HFF-Myc (cell line): ENCODE data around the gene TOX4.
A peak's percentile ranks its signal among the peaks of the same experiment; 100 is the strongest.

Experiments
- DNase-seq: peaks from one replicate; pipeline ENCODE4 v3.0.0-alpha.2; 2011; ENCODE audit warnings: low read depth; ENCODE audit errors: extremely low read depth
- H3K4me3 ChIP-seq: replicated peaks from 2 replicates; pipeline ENCODE4 v1.5.1; 2011; ENCODE audit warnings: low read depth, mild to moderate bottlenecking, control low read depth, low read length
- CTCF ChIP-seq: IDR thresholded peaks from 2 replicates; pipeline ENCODE4 v1.5.1; 2012; ENCODE audit warnings: mild to moderate bottlenecking, low read depth, low read length, control low read depth; ENCODE audit errors: missing control alignments

The TOX4 gene

DNA sequence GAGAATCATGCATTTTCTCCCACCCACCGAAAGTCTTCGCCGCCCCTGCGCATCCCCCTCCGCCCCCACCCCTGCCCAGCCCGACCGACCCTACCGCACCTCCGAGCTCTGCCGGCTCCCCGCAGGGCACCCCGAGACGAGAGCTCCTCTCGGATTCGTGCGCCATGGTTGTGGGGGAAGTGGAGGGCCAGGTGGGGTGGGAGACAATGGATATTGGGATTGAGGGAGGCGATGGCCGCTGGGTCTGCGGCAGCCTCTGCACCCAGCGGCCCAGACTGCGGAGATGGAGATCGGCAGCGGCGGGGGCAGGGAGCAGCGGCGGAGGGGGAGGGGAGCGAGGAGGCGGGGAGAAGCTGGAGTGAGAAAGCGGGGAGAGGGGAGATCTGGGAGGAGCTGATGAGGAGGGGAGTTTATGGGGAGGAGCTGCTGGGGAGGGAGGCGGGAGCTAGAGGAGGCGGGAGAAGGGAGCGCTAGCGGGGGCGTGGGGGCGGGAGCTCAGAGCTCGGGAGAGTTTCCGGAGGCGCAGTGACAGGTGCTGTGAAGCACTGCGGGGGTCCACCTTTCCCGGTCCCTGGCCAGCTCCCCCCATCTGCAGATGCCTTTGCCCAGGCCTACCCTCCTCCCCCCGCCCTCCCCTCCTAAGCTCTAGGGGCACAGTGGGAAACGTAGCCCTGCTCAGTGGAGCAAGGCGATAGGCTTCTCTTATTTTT lies 49.1 kb downstream of the TOX4 start, which contains the start of gene SALL2:
Gene SALL2, minus strand, starts transcription at position 385 of the 710 bp plus-strand sequence. Its CDS starts 219 bp downstream, at position 166.
- peak; percentile 26 for DNase-seq
- peak within 1 kb of the TSS; percentile 53 for H3K4me3 ChIP-seq
- no peak for TF ChIP-seq CTCF

- peak overlapping the region; percentile 53 for H3K4me3 ChIP-seq
- no peak for TF ChIP-seq CTCF
- no peak for DNase-seq
These were observed 49.8 kb downstream of the TOX4 start for GRCh38 chr14:21526672-21527317.

GRCh38 chr14:21527318-21527679 lies 50.3 kb downstream of the TOX4 start:
- no peak for TF ChIP-seq CTCF

DNA sequence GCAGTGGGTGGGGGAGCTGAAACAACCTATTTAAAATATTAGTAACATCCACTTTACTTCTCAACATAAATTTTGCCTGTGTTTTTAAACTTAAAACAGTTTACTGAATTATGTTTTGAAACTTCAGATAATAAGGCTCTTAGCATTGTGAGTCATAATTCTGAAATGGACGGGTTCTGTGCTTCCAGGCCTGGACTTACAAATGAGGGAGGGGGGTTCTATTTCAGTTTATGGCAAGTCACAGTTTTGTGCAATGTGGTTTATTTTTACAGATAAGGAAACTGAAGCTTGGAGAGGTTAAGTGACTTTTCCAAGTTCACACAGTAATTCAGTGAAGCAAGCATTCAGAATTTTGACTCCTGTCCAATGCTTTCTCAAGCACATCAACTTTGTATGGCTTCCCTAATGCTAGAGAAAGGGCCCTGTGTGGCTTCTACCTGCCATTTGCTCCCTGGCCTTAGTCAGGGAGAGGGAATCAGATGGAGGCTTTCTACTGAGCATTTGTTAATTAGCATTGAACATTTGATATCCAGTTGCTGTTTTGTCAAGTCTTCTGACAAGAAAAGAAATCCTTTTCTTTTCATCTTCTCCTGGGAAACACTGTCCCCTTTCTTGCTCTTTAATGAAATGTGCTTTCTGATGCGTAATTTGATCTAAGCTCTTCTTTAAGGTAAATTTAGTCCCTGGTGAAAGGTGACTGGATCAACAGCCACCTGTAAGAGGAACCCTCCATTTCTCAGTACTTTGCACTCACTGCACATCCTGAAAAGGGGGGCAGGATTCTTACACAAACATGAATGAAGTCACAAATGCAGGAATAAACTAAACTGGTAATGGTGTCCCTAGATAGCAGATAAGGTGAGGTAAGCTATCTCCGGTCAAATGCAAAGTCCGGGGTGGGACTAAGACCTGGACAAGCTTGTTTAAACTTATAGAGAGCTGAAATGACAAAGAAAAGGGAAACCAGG lies 51.7 kb downstream of the TOX4 start:
- no peak for DNase-seq
- no peak for TF ChIP-seq CTCF
- no peak overlapping the region for H3K4me3 ChIP-seq

More at GRCh38 chr14:21527318-21527679, 50.3 kb downstream of the TOX4 start:
- no peak overlapping the region for H3K4me3 ChIP-seq
- DNase-seq: no peak

DNA sequence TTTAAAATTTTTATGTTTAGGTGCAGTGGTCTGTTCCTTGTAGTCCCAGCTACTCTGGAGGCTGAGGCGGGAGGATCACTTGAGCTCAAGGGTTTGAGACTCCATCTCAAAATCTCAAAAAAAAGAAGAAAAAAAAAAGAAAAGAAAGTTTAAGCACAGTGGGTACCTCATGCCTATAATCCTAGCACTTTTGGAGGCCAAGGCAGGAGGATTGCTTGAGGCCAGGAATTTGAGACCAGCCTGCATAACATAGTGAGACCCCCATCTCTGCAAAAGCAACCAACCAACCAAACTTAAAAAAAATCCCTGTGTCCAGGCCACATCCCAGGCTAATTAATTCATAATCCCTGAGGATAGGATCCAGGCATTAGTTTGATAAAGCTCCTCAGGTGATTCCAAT lies 52.5 kb downstream of the TOX4 start:
- H3K4me3 ChIP-seq: no peak overlapping the region
- DNase-seq: no peak
- TF ChIP-seq CTCF: no peak

GRCh38 chr14:21533294-21533693 lies 56.3 kb downstream of the TOX4 start:
- no peak overlapping the region for H3K4me3 ChIP-seq
- DNase-seq: no peak
- TF ChIP-seq CTCF: no peak
